Endothelial cell of umbilical vein (primary cell): ENCODE data around the gene SBSN.

Source experiments
- EZH2 ChIP-seq: IDR thresholded peaks from 2 replicates; pipeline ENCODE4 v1.6.1; 2012; ENCODE audit warnings: borderline replicate concordance, low read depth, mild to moderate bottlenecking, moderate library complexity, low read length, inconsistent platforms; ENCODE audit not compliant: severe bottlenecking
- FOS ChIP-seq: IDR thresholded peaks from 2 replicates; pipeline ENCODE4 v1.6.1; 2011; ENCODE audit warnings: mild to moderate bottlenecking, low read length, moderate library complexity, borderline replicate concordance; ENCODE audit not compliant: insufficient read depth
- GATA2 ChIP-seq: IDR thresholded peaks from 2 replicates; pipeline ENCODE4 v1.7.0; 2011; ENCODE audit warnings: low read depth, mild to moderate bottlenecking, moderate library complexity, mixed read lengths, low read length; ENCODE audit not compliant: insufficient read length, insufficient read depth
- JUN ChIP-seq: IDR thresholded peaks from 2 replicates; pipeline ENCODE4 v1.6.1; 2011; ENCODE audit warnings: borderline replicate concordance, low read depth; ENCODE audit not compliant: insufficient read length, insufficient read depth
- POLR2A ChIP-seq: IDR thresholded peaks from 2 replicates; pipeline ENCODE4 v1.6.1; 2012; ENCODE audit warnings: low read depth, mild to moderate bottlenecking, control low read depth, low read length
- POLR2AphosphoS5 ChIP-seq: IDR thresholded peaks from 2 replicates; pipeline ENCODE4 v1.6.1; 2012; ENCODE audit warnings: low read depth, mild to moderate bottlenecking, control low read depth, low read length, moderate library complexity; ENCODE audit not compliant: insufficient read depth
- TF ChIP-seq, protein P1 (sequence below): IDR thresholded peaks from 2 replicates; pipeline ENCODE4 v1.6.1; 2011; ENCODE audit not compliant: insufficient read depth, insufficient read length
- TF ChIP-seq, protein P2 (sequence below), 2 donors: IDR thresholded peaks; 1 replicate in 1 of 2; 2 replicates in 1 of 2; pipeline ENCODE4 v1.5.1; 2011; ENCODE audit warnings: low read length in 2 of 2, mild to moderate bottlenecking in 2 of 2, moderate library complexity in 2 of 2, control low read depth in 1 of 2, inconsistent platforms in 1 of 2, low read depth in 1 of 2; ENCODE audit not compliant: insufficient read depth in 1 of 2; ENCODE audit errors: extremely low read depth in 1 of 2

DNA sequence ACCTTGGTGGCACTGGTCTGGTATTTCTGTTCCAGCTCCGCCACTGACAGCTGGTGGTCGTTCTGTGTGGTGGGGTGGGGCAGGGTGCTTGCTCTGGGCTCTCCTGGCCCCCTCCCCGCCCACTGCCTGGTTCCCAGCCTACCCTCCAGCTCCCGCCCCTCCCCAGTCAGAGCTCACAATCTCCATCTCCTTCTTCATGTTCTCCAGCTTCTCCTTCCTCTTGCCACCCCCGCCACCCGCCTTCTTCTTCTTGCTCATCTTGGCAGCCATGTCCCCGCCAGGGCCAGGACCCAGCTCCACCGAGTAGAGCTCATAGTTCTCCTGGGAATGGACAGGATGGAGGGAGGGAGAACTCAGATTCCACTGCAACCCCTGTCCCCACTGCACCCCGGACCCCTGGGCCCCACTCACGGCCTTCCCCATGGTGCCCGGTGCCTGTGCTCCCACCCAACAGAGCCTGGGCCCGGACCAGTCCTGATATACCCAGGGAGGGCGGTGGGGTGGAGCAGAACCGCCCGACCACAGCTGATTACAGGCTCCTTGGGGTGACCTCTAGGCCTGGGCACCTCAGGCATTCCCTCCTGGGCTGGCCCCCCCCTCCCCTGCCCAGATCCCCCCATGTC lies 35.2 kb upstream of the SBSN start, which contains the start of gene ATP4A:
- TF ChIP-seq POLR2A (no peak), GATA2 (no peak), EZH2 (no peak), JUN (no peak), POLR2AphosphoS5 (no peak), FOS (no peak)
- TF ChIP-seq, protein P1, sequence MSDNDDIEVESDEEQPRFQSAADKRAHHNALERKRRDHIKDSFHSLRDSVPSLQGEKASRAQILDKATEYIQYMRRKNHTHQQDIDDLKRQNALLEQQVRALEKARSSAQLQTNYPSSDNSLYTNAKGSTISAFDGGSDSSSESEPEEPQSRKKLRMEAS, result no peak
- TF ChIP-seq, protein P2, sequence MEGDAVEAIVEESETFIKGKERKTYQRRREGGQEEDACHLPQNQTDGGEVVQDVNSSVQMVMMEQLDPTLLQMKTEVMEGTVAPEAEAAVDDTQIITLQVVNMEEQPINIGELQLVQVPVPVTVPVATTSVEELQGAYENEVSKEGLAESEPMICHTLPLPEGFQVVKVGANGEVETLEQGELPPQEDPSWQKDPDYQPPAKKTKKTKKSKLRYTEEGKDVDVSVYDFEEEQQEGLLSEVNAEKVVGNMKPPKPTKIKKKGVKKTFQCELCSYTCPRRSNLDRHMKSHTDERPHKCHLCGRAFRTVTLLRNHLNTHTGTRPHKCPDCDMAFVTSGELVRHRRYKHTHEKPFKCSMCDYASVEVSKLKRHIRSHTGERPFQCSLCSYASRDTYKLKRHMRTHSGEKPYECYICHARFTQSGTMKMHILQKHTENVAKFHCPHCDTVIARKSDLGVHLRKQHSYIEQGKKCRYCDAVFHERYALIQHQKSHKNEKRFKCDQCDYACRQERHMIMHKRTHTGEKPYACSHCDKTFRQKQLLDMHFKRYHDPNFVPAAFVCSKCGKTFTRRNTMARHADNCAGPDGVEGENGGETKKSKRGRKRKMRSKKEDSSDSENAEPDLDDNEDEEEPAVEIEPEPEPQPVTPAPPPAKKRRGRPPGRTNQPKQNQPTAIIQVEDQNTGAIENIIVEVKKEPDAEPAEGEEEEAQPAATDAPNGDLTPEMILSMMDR (IDR thresholded peaks at IDR 0.05; ENCODE audit: extremely low read depth in 1 of 2, insufficient read depth in 1 of 2, low read depth in 1 of 2, low read length in 2 of 2), result no peak
